ENCODE measurements around the gene BSPRY.
"Not testable (repeated sequence)": the region's sequence is repeated elsewhere in the genome, so short reads cannot be mapped to it uniquely, and the experiment has no call there.

Gene BSPRY

DNA sequence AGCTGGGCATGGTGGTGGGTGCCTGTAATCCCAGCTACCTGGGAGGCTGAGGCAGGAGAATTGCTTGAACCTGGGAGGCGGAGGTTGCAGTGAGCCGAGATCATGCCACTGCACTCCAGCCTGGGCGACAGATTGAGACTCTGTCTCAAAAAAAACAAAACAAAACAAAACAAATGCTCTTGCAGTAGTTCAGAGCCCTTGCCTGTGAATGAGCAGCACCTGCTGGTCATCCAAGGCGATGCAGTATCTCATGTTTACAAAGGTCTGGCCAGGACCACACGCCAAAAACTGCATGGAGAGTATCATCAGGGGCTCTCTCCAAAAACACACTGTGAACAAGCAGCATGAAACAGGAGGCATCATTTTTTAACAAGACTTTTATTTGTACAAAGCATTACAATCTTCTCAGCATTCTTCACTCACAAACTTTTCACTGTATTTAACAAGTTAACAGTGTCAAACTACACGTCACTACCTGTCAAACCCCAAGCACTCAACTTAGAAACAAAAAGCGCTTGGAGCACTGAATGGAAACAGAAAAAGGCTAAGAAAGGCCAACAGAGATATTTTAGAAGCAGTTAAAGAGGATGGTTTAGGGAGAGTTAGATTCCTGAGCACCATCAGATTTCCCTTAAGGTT, 57.7 kb downstream of the BSPRY start:
- not testable (repeated sequence) for H3K27me3 ChIP-seq (replicated peaks; ENCODE audit: insufficient read depth, low read length); H4K20me1 ChIP-seq (ENCODE audit: insufficient read depth, low read length); H2AFZ ChIP-seq (ENCODE audit: low read length); H3K36me3 ChIP-seq (replicated peaks; ENCODE audit: insufficient read depth, low read length); H3K9me2 ChIP-seq (replicated peaks; ENCODE audit: insufficient read depth, low read length); H3K9me3 ChIP-seq (replicated peaks; ENCODE audit: insufficient read depth, low read length); H3K4me3 ChIP-seq (ENCODE audit: low read length)
- TF ChIP-seq, protein P1, sequence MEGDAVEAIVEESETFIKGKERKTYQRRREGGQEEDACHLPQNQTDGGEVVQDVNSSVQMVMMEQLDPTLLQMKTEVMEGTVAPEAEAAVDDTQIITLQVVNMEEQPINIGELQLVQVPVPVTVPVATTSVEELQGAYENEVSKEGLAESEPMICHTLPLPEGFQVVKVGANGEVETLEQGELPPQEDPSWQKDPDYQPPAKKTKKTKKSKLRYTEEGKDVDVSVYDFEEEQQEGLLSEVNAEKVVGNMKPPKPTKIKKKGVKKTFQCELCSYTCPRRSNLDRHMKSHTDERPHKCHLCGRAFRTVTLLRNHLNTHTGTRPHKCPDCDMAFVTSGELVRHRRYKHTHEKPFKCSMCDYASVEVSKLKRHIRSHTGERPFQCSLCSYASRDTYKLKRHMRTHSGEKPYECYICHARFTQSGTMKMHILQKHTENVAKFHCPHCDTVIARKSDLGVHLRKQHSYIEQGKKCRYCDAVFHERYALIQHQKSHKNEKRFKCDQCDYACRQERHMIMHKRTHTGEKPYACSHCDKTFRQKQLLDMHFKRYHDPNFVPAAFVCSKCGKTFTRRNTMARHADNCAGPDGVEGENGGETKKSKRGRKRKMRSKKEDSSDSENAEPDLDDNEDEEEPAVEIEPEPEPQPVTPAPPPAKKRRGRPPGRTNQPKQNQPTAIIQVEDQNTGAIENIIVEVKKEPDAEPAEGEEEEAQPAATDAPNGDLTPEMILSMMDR (IDR thresholded peaks at IDR 0.05; ENCODE audit: low read length) = peak; percentile 76
- H3K4me1 ChIP-seq (ENCODE audit: low read length) = peaks cover 37% of the 10 kb centered on the region
- peaks cover 28% of the 10 kb centered on the region for H3K79me2 ChIP-seq (ENCODE audit: low read length)
- H3K9ac ChIP-seq (ENCODE audit: low read length) = peak overlapping the region; percentile 16; the same call in 1 of the 2 replicates
- DNase-seq = peak; percentile 82
- H3K4me2 ChIP-seq (ENCODE audit: low read depth, low read length) = peak overlapping the region; percentile 100
- H3F3A ChIP-seq (ENCODE audit: insufficient read depth, low read length) = peaks cover 39% of the 10 kb centered on the region
- peak overlapping the region; percentile 69; the same call in 1 of the 2 replicates for H3K27ac ChIP-seq (ENCODE audit: low read length)

DNA sequence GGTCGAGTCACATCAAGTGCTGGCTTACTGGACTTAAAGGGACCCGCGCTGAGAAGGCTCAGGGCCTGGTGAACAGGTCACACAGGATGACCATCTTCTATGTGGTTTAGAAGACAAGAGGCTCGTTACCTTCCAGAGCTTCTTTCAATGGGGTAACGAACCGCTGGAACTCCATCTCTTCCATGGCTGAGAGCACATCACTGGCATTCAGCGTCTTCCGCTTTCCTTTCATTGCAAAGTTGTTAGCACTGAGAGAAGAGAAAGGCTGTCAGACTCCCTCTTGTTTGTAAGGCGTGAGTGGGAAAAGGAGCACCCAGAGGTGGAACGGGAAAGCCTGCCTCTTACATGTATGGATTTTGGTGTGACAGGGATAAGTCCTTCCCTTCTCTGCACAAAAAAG, 60.1 kb downstream of the BSPRY start:
- peak; percentile 17 for DNase-seq
- H3K9me3 ChIP-seq (replicated peaks; ENCODE audit: insufficient read depth, low read length) = no peaks in the 10 kb centered on the region
- no peaks in the 10 kb centered on the region for H3K27me3 ChIP-seq (replicated peaks; ENCODE audit: insufficient read depth, low read length)
- peak overlapping the region; percentile 99 for H3K4me3 ChIP-seq (ENCODE audit: low read length)
- H2AFZ ChIP-seq (ENCODE audit: low read length) = peak overlapping the region; percentile 89; the same call in 1 of the 2 replicates
- peak overlapping the region; percentile 98 for H3K9ac ChIP-seq (ENCODE audit: low read length)
- peaks cover 28% of the 10 kb centered on the region for H3K79me2 ChIP-seq (ENCODE audit: low read length)
- H3K27ac ChIP-seq (ENCODE audit: low read length) = peak overlapping the region; percentile 96; the same call in 1 of the 2 replicates
- peak overlapping the region; percentile 100 for H3K4me2 ChIP-seq (ENCODE audit: low read depth, low read length)
- no peaks in the 10 kb centered on the region for H3K9me2 ChIP-seq (replicated peaks; ENCODE audit: insufficient read depth, low read length)
- peaks cover 3% of the 10 kb centered on the region; the same call in 1 of the 2 replicates for H3K36me3 ChIP-seq (replicated peaks; ENCODE audit: insufficient read depth, low read length)
- peaks cover 29% of the 10 kb centered on the region for H3K4me1 ChIP-seq (ENCODE audit: low read length)
- H4K20me1 ChIP-seq (ENCODE audit: insufficient read depth, low read length) = no peaks in the 10 kb centered on the region
- TF ChIP-seq EZH2 (optimal IDR thresholded peaks at IDR 0.05; ENCODE audit: low read depth, low read length) (no peak), EZH2phosphoT487 (IDR thresholded peaks at IDR 0.05; ENCODE audit: low read length) (no peak)
- TF ChIP-seq, protein P1 (IDR thresholded peaks at IDR 0.05; ENCODE audit: low read length) = no peak
- peaks cover 39% of the 10 kb centered on the region for H3F3A ChIP-seq (ENCODE audit: insufficient read depth, low read length)

DNA sequence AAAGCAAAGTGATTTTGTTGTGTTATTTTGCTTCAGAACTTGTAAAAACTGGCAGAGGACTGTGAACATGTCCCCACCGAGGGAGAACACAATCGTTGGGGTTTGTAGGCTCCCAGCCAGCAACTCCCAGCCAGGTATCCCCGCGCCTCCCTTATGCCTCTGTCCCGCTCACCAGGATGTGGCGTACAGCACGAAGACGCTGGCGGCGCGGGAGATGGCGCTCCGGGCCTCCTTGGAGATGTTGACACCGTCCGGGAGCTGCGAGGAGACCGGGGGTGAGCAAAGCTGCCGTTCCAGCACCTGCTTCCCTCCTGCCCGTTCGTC, 60.5 kb downstream of the BSPRY start:
- no peak for DNase-seq
- Histone ChIP-seq H3K36me3 (replicated peaks; ENCODE audit: insufficient read depth, low read length) (peaks cover 3% of the 10 kb centered on the region; the same call in 1 of the 2 replicates), H3K27me3 (replicated peaks; ENCODE audit: insufficient read depth, low read length) (no peaks in the 10 kb centered on the region), H2AFZ (ENCODE audit: low read length) (peak overlapping the region; percentile 89; the same call in 1 of the 2 replicates), H3K27ac (ENCODE audit: low read length) (peak overlapping the region; percentile 96), H3K4me2 (ENCODE audit: low read depth, low read length) (peak overlapping the region; percentile 100), H4K20me1 (ENCODE audit: insufficient read depth, low read length) (no peaks in the 10 kb centered on the region), H3K9ac (ENCODE audit: low read length) (peak overlapping the region; percentile 98), H3K4me3 (ENCODE audit: low read length) (peak overlapping the region; percentile 99), H3K9me2 (replicated peaks; ENCODE audit: insufficient read depth, low read length) (no peaks in the 10 kb centered on the region), H3K79me2 (ENCODE audit: low read length) (peaks cover 28% of the 10 kb centered on the region), H3K9me3 (replicated peaks; ENCODE audit: insufficient read depth, low read length) (no peaks in the 10 kb centered on the region), H3F3A (ENCODE audit: insufficient read depth, low read length) (peaks cover 39% of the 10 kb centered on the region), H3K4me1 (ENCODE audit: low read length) (peaks cover 29% of the 10 kb centered on the region)
- TF ChIP-seq, protein P1 (IDR thresholded peaks at IDR 0.05; ENCODE audit: low read length) = 0 out of 2 replicates have a peak, but pooled peaks have one; percentile 5
- TF ChIP-seq EZH2phosphoT487 (IDR thresholded peaks at IDR 0.05; ENCODE audit: low read length) (no peak), EZH2 (optimal IDR thresholded peaks at IDR 0.05; ENCODE audit: low read depth, low read length) (no peak)
